NCI-H2029 (cell line): ENCODE results near the gene ARID1B.

Experiments used
- DNase-seq: peaks from one replicate; lab custom pipeline; 2025; lab: John Stamatoyannopoulos, UW

The ARID1B gene

DNA sequence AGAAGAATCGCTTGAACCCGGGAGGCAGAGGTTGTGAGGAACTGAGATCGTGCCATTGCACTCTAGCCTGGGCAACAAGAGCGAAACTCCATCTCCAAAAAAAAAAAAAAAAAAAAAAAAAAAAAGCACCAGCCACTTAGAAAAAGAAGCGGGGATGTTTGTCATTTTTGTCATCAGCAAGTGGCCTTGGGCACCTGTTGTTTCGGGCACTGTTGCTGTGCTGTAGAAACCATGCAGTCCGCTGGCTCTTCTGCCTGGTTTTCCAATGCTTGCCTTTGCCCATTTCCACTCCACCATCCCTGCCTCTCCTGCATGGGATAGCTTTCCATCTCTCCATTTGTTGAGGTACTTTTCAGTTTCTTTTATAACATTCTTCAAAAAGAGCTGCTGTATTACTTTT is 129.3 kb downstream of the ARID1B start:
- DNase-seq: no peak

- DNase-seq: no peak
Measured at GRCh38 chr6:156909212-156910010, 132.2 kb downstream of the ARID1B start.

DNA sequence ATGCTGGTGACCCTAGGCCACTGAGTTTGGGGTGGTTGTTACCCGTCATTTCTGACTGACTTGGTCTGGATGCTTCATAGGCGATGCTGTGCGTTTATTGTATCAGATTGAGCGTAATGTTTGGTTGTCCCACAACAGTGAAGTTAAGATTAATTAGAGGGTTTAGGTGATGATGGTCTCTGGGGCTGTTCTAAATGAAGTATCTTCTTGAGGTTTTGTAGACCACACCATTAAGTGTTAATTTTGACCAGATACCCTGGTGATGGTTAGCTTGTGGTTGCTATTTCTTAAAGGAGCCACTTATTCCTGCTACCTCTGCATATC is 132.8 kb downstream of the ARID1B start:
- DNase-seq: no peak

DNA sequence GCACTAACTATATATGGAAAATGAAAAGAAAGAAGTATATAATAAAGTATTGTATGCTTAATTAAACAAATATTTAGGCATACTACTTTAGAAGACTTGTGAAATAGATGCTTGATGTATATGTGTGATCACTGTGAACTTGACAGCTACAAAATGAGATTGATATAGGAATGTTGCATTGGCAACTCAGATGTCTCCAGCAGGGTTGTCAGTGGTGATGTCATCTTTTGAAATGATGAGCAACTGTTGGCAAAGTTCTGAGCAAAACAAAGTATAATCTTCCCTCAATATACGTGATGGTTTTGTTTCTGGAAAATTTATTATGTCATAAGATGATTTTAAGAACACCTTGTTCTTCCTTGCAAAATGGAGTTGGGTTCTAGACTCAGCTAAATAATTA is 133.8 kb downstream of the ARID1B start:
- no peak for DNase-seq

GRCh38 chr6:156911581-156911980 is 134.4 kb downstream of the ARID1B start:
- no peak for DNase-seq

- DNase-seq: no peak
Measured at GRCh38 chr6:156912431-156912830, 135.3 kb downstream of the ARID1B start.

- no peak for DNase-seq
Measured at GRCh38 chr6:156914181-156914580, 137.0 kb downstream of the ARID1B start.

DNA sequence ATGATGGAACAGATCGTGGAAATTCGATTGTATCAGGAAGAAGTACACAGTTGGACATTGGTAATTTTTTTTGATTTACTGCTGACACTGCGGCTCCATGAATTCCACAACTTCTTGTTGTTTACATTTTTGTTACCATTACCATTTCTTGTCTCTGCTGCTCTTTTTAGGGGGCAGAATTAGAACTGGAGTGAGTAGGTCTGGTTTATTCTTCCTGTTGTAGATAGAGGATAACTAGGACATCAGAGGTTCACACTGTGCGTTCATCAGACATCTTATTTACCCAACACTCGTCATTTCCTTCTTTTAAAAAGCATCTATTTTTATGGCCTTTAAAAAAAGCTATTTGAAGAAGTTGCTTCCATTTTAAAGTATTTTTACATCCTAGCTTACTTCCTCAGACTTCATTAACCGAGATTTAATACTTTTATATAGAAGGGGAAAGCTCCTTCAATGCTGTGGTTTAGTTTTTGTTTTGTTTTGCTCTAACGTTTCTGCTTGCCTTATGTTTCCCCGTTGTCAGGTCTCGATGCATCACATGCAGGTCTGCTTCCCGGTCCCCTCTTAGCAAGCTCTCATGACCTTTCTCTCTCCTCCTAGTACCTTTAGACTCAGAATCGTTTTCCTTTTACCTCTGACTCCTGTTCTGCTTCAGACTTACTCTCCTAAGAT is 139.1 kb downstream of the ARID1B start:
- no peak for DNase-seq

DNA sequence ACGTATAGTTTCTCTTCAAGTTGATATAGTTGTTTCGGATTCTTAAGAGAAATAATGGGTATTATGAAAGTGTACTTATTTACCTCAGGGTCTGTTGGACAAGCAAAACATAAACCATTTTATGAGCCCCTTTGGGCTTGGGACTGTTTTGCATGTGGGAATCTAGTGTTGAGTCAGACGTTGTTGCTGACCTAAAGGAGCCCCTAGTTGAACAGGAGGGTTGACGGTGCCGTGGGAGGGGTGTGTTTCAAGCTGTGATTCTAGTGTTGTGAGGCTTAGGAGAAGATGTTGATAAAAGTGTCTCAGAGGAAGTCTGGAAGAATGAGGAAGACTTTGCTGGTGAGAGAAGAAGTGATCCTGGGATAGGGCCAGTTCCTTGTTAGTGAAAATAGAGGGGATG is 140.0 kb downstream of the ARID1B start:
- no peak for DNase-seq

DNA sequence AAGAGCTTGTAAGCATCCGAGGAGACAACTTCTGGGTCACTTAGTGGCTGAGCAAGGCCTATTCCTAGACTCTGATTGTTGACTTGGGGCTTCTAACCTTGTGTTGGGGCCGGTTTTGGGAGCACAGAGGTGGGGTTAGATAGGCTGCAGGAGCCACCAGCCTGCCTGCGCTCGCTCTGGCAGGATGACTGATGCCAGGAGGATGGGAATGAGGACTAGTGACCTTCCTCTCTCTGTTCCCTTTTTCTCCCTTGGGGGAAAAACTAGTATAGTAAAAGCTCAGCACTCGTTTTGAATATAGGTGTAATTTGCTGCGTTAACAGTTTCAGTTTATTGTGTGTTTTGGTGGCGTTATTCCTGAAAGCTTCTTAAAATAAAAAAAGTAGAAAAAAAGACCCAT is 141.5 kb downstream of the ARID1B start:
- no peak for DNase-seq

- DNase-seq: no peak
Measured at GRCh38 chr6:156919370-156919769, 142.2 kb downstream of the ARID1B start.

- DNase-seq: no peak
Measured at GRCh38 chr6:156919814-156920369, 142.7 kb downstream of the ARID1B start.

GRCh38 chr6:156924246-156924645 is 147.1 kb downstream of the ARID1B start:
- DNase-seq: no peak

DNA sequence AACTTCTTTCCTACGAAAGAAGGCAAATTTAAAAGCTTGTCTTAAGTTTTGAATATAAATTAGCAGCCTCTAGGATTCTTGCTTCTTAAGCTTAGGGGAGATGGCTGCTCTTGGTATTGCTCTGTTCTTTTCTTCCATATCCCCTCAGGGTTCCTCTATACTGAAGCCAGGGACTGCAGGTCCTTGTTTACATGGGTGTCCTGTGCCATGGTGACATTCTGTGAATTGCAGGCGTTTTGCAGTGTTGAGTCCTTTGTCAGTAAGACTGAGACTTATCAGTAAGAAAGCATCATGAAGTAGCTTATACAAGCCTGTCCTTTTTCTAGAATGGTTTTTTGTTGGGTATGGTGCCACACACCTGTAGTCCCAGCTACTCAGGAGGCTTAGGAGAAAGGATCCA is 147.8 kb downstream of the ARID1B start:
- DNase-seq: no peak

- no peak for DNase-seq
Measured at GRCh38 chr6:156925718-156926607, 148.8 kb downstream of the ARID1B start.

DNA sequence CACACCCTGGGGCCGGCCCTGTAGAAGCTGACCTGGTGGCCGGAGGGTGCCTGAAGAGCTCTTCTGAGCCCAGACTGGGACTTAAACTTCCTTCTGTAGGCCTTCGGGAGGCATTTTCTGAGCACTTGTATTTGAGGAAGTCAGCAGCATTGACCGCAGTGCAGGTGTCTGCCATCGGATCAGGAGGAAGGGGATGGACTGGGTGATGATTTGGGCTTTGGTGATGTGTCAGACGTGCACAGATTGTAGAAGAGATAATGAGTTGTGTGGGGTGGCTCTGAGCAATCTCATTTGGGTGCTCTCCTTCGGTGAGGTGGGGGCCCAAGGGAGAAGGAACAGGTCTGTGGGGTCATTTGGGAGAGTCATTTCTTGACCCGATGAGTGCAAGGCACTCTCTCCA is 150.9 kb downstream of the ARID1B start:
- DNase-seq: no peak

DNA sequence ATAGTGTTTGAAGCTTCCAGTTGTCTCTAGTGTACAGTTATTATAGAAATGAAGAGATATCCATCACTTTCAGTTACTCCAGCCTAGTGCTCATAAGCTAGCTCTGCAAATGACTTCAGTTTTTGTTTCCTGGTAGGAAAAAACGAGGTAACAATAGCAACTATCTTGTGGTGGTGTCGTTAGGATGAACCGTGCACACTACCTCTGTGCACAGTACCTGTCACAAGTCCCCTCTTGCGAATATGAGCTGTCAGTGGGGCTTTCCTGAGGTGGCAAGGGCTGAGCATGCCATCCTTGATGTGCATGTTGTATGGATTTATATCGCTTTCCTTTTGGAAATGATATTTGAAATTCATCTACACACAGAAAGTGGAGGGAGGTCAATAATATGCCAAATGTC is 151.8 kb downstream of the ARID1B start:
- no peak for DNase-seq

DNA sequence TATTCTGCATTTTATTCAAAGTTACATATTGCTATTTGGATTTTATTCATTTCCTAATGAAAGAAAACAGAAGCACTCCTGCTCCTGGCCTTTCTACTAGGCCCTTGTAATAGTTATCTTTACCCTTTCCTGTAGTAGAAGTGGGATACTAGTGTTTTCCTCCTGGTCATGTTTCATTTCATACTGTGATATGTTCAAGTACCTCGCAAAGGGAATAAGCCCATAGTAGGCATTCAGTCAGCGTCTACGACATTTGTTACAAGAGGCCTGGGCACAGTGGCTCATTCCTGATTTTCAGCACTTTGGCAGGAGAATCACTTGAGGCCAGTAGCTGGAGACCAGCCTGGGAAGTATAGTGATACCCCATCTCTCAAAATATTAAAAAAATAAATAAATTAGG is 154.1 kb downstream of the ARID1B start:
- no peak for DNase-seq

- DNase-seq: peak; percentile 77
Measured at GRCh38 chr6:156933201-156934068, 156.3 kb downstream of the ARID1B start.

GRCh38 chr6:156934069-156934460 is 156.9 kb downstream of the ARID1B start:
- peak; percentile 48 for DNase-seq

DNA sequence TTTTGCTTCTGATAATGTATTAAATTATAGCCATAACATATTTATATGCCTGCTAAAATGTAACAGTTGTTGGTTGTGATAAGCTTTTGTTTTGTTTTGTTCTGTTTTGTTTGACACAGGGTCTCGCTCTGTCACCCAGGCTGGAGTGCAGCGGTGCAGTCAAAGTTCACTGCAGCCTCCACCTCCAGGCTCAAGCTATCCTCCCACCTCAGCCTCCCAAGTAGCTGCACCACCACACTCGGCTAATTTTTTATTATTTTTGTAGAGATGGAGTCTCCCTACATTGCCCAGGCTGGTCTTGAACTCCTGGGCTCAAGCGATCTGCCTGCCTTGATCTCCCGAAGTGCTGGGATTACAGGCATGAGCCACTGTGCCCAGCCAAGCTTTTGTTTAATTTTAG is 157.8 kb downstream of the ARID1B start:
- no peak for DNase-seq

DNA sequence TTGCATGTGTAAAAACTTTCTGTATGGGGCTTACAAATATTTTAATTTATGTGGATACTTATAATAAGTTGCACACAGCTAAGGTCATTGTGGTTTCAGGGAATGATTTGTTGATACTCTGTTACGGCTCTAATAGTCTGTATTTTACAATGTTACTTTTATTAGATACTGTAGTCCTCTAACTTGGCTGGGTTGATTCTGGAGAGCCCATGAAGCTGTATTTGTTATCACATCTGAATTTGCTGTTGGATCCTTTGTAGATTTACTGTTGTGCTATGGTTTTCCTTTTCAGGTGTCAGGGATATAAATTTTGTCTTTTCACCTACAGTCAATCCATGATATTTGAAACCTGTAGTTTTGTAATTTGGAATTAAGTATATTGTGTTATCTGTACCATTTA is 161.0 kb downstream of the ARID1B start:
- DNase-seq: no peak
